Measurements from ENCODE around the gene CCL28. TPM values are rescaled to one million over a fixed set of nuclear protein-coding genes. Genes with fewer than 3 reads are reported as not detected.
A peak's percentile ranks its signal among the peaks of the same experiment; 100 is the strongest.

Gene CCL28
- total RNA-seq, 1 donor from 2014 or later: 3.6 TPM

- DNase-seq (ENCODE audit: low spot score): no peak
These were observed 54.3 kb downstream of the CCL28 start for GRCh38 chr5:43357878-43358281.

DNA sequence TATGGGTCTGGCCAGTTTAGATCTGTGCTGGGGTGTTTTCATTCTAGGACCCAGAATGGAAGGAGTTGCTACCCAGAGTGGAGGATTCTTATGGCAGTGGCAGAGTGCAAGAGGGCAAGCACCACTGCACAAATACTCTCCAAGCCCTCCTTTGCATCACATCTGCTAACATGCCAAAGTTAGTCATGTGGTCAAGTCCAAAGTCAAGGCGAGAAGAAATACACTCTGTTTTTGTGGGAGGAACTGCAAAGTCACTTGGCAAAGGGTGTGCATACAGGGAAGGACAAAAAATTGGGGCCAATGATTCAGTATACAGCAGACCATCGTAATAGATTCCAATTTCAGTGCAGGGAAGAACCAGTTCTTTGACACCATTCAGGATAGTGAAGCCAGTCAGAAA is 55.1 kb downstream of the CCL28 start:
- DNase-seq (ENCODE audit: low spot score): no peak

DNA sequence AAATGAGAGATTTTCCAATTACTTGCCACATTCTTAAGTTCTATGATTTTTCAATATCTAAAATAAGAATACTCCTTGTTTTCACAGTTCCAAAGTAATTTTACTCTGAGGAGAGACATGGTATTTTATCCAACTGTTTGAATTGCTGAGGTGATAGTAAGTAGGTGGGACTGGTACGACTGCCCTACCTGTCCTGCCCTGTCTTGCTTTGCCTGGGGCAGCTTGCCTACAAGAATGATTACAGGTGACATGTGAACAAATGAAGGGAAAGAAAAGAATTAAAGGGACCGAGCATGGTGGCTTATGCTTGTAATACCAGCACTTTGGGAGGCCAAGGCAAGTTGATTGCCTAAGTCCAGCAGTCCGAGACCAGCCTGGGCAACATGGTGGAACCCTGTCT is 57.4 kb downstream of the CCL28 start:
- peak; percentile 17 for DNase-seq (ENCODE audit: low spot score)

DNA sequence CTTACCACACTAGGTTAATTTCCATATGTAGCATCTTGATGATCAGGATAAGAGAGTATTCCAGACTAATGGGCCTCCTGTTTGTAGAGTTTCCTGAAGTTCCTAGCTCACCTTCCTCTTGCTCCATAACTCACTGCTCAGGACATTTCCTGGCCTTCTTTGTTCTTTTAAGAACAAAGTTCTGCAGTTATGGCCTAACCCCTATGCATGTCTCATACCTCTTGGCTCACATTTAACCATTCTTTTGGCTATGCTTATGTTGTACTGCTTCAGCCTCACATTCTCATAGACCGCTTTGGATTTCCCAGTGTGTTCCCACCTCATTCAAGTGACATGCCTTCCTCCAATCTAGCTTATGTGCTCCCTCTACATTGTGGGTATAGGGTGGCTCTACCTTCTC is 58.5 kb downstream of the CCL28 start:
- DNase-seq (ENCODE audit: low spot score): no peak

- no peak for DNase-seq (ENCODE audit: low spot score)
These were observed 59.3 kb downstream of the CCL28 start for GRCh38 chr5:43352915-43353314.

- DNase-seq (ENCODE audit: low spot score): no peak
These were observed 60.1 kb downstream of the CCL28 start for GRCh38 chr5:43352131-43352530.

DNA sequence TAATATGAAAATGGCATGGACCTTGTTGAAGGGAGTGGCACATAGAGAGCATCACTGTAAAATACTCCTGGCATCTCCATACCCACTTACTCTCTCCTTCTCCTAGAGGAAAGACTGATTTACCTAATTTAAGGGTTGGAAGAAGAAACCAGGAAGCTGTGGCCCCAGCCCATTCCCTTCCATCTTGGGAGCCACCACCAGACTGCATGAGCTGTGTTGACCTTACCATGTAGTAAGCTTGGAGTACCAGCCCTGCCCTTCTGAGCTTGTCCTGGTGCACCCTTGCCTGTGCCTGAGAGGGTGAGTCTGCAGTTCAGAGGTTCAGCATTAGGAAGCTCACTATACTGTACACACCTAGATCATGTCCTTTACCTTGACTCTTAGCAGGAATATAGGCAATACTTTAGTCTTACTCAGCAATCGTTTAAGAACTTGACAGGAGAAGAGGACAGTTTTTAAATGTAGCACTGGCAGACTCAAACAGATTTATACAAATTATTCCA is 63.3 kb downstream of the CCL28 start:
- no peak for DNase-seq (ENCODE audit: low spot score)

GRCh38 chr5:43348207-43348606 is 64.0 kb downstream of the CCL28 start:
- no peak for DNase-seq (ENCODE audit: low spot score)

DNA sequence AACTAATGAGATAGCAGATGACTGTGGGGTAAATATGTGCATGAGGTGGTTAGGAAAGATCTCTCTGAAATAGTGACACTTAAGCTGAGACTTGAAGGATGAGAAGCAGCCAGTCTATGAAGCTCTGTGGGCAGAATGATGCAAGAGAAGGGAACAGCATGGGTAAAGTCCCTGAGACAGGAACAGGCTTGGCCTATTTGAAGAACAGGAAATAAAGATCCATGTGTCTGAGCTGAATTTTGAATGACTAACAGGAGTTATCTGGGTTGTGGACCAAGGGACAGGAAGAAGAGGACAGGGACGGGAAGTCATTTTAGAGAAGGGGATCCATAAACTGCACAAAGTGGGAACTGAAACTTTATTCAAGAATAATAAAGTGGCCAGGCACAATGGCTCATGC is 73.3 kb downstream of the CCL28 start:
- no peak for DNase-seq (ENCODE audit: low spot score)

GRCh38 chr5:43336159-43336558 is 76.0 kb downstream of the CCL28 start:
- DNase-seq (ENCODE audit: low spot score): no peak

- DNase-seq (ENCODE audit: low spot score): no peak
These were observed 76.5 kb downstream of the CCL28 start for GRCh38 chr5:43335681-43336080.

DNA sequence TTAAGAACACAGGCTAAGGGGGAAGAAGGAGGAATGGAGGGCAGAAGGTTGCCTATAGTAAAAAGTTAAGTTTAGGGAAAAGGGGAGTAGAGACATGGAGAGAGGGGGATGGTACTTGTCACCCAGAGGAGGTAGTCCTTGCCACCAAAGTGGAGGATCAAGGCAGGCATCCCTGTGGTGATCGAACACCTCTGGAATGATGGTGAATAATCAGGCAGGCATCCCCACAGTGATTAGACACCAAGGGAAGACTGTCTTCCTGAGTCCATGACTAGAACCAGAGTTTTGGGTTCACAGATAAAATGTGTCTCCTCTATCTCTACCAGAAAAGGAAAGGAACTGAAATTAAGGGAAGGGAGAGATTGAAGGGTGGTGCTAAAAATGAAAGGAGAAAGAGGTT is 79.8 kb downstream of the CCL28 start:
- DNase-seq (ENCODE audit: low spot score): no peak

Other genes with a start within 250 kb of the CCL28 start
- 1.2 TPM for gene NIM1K, start 220.2 kb downstream of the CCL28 start, total RNA-seq (ENCODE audit: insufficient read depth, low replicate concordance)
- gene HMGCS1, start 99.0 kb downstream of the CCL28 start, total RNA-seq (ENCODE audit: insufficient read depth, low replicate concordance): 98.2 TPM
- gene TMEM267, start 71.5 kb upstream of the CCL28 start, total RNA-seq (ENCODE audit: insufficient read depth, low replicate concordance): 9.9 TPM
- gene C5orf34, start 102.8 kb upstream of the CCL28 start, total RNA-seq (ENCODE audit: insufficient read depth, low replicate concordance): 7.0 TPM
- 91.5 TPM for gene PAIP1, start 144.7 kb upstream of the CCL28 start, total RNA-seq (ENCODE audit: insufficient read depth, low replicate concordance)
- 72.7 TPM for gene NNT, start 190.8 kb upstream of the CCL28 start, total RNA-seq (ENCODE audit: insufficient read depth, low replicate concordance)

Measured in umbilical cord (tissue), 2 donors.